Upper lobe of right lung (tissue), 1 donor: ENCODE results near the gene GABRB1. TPM values are rescaled to one million over a fixed set of nuclear protein-coding genes. Genes with fewer than 3 reads are reported as not detected.

Experiments
- ATAC-seq: fragments of 200-7000 bp; cut with Tn5 transposase; one replicate; pipeline ENCODE4 v1.9.1; 2020; ENCODE audit warnings: mild to moderate bottlenecking, moderate library complexity
- DNase-seq: peaks from one replicate; pipeline ENCODE4 v3.0.0-alpha.2; 2020
- H3K27ac ChIP-seq: fragments of 200-600 bp; one replicate; pipeline ENCODE4 v1.8.0; 2022
- H3K27me3 ChIP-seq: fragments of 200-600 bp; one replicate; pipeline ENCODE4 v1.8.0; 2022; ENCODE audit warnings: mild to moderate bottlenecking
- H3K36me3 ChIP-seq: fragments of 200-600 bp; one replicate; pipeline ENCODE4 v1.8.0; 2022
- H3K4me1 ChIP-seq: fragments of 200-600 bp; one replicate; pipeline ENCODE4 v1.8.0; 2022
- H3K4me3 ChIP-seq: fragments of 200-600 bp; one replicate; pipeline ENCODE4 v1.8.0; 2022; ENCODE audit warnings: mild to moderate bottlenecking
- H3K9me3 ChIP-seq: fragments of 200-600 bp; one replicate; pipeline ENCODE4 v1.8.0; 2022
- intact Hi-C: fragments of 100-400 bp; cut with DNase I; formaldehyde crosslinking; loops from one replicate; pipeline ENCODE4 v1.11.0; 2022
- total RNA-seq: library from RNA; stranded (reverse); fragmentation: NEBNext Ultra II Directional; extraction: Animal tissue kit (Norgen Biotek cat#: 25700); gene quantifications from one replicate; pipeline ENCODE4 v1.2.1, GENCODE V29; 2021
- TF ChIP-seq, protein P1 (sequence below): fragments of 200-600 bp; IDR thresholded peaks from one replicate; pipeline ENCODE4 v1.8.0; 2022; ENCODE audit warnings: antibody characterized with exemption
- donor health status: DM: no; HTN: yes; CAD: no; lungs with severe emphysema.

Gene GABRB1
- total RNA-seq, 1 donor from 2014 or later = not detected

DNA sequence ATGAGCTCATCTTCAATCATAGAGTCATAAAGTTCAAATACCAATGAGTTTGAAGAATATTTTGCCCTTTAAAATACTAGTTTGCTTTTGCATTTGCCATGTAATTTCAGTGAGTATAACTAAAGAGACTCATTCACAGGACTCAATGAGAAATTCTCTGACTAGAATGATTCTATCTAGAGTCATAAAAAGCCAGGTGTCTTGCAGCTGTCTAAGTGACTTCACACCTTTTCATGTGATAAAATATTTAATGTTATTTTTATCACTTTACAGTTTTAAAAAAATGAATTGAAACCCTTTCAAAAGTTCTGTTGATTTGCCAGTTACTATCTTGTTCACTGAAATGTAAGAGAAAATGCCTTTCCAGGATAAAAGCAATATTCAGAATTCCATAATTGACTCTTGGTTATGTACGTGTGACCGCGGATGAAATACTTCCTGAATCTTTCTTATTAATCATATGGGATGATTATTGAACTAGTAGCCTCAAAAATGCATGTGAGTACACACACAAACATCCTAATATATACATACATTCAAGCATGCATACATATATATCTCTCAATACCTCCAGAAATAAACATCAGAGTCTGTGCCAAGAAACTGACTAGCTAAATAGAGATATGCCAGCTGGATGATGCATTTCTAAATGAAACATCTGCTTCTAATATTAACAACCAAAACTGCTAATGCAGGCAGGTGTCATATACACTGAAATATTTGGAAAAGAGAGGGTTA, 87.0 kb downstream of the GABRB1 start:
- Histone ChIP-seq H3K9me3 (no peaks in the 10 kb centered on the region), H3K4me1 (no peaks in the 10 kb centered on the region), H3K27ac (no peak overlapping the region), H3K27me3 (no peaks in the 10 kb centered on the region), H3K36me3 (no peaks in the 10 kb centered on the region), H3K4me3 (no peak overlapping the region)
- DNase-seq = no peak
- no peak for ATAC-seq
- intact Hi-C loops = no loop called here
- TF ChIP-seq, protein P1, sequence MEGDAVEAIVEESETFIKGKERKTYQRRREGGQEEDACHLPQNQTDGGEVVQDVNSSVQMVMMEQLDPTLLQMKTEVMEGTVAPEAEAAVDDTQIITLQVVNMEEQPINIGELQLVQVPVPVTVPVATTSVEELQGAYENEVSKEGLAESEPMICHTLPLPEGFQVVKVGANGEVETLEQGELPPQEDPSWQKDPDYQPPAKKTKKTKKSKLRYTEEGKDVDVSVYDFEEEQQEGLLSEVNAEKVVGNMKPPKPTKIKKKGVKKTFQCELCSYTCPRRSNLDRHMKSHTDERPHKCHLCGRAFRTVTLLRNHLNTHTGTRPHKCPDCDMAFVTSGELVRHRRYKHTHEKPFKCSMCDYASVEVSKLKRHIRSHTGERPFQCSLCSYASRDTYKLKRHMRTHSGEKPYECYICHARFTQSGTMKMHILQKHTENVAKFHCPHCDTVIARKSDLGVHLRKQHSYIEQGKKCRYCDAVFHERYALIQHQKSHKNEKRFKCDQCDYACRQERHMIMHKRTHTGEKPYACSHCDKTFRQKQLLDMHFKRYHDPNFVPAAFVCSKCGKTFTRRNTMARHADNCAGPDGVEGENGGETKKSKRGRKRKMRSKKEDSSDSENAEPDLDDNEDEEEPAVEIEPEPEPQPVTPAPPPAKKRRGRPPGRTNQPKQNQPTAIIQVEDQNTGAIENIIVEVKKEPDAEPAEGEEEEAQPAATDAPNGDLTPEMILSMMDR = no peak

DNA sequence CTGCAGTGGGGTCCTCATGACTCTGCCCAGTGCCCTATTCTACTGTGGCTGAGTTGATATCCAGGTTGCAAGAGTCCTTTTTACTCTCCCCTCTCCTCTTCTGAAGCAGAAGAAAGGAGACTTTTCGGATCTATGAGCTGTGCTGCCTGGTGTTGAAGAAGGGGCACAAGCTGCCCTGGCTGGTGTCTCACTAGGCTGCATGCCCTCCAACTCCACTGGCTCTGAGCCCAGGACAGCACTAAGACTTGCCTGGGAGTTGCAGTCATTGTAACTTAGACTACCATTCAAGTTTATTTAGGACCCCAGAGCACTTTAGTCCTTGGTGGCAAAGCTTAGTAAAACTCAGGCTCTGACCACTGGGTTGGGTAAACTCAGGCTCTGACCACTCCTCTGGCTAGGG, 89.4 kb downstream of the GABRB1 start:
- DNase-seq (no peak), ATAC-seq (no peak)
- Histone ChIP-seq H3K27ac (no peak overlapping the region), H3K4me3 (no peak overlapping the region), H3K9me3 (no peaks in the 10 kb centered on the region), H3K4me1 (no peaks in the 10 kb centered on the region), H3K36me3 (no peaks in the 10 kb centered on the region), H3K27me3 (no peaks in the 10 kb centered on the region)
- intact Hi-C loops = no loop called here
- TF ChIP-seq, protein P1 = no peak

DNA sequence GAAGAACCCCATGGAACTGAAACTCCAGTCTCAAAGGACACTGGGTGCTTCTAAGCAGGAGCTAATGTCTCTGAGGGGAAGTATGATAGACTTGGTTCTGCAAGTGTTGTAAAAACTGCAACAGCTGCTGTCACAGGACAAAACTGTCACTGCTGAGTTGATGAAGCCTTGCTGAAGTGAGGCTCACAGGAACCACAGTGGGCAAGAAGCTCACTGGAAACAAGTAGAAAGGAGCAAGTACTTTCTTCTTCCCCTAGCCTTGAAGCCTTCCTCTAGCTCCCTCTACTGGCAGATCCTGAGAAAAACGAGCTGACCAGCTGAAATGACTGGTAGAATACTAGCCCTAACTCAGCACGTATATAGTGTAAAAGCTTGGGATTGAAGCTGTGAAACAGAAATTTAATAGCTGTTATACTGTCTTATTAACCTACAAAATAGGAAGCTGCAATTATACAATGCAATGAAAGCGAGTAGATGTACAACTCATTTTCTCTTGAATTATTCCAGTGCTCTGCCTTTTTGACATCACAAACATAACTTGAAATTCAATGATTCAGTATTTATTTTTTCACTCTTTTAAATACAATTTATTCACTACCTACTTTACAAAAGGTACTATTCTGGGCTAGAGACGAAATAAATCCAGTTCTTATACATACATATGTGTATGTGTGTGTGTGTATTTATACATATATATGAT, 91.4 kb downstream of the GABRB1 start:
- peak; percentile 90 for ATAC-seq
- H3K9me3 ChIP-seq = no peaks in the 10 kb centered on the region
- intact Hi-C loops = no loop called here

DNA sequence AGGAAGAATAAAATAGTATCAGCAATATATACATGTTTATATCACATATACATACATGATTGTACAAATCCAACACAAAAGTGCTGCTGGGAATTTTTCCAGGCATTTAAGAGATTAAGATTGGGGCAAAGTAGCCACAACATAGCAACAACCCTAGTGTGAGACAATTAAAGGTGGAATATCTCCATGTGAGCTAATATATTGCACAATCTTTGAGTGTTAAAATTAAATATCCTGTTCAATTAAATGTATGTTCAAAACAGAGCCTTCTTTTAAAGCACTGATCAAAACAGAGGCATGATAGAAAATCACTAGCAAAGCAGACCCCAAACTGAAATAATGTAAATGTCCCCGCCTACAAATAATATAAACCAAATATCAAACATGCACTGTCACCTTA, 97.6 kb downstream of the GABRB1 start:
- H3K9me3 ChIP-seq = no peaks in the 10 kb centered on the region
- H3K27me3 ChIP-seq = no peaks in the 10 kb centered on the region
- no peak for ATAC-seq
- TF ChIP-seq, protein P1 = no peak
- DNase-seq = no peak
- no peaks in the 10 kb centered on the region for H3K4me1 ChIP-seq
- no peak overlapping the region for H3K27ac ChIP-seq
- intact Hi-C loops = no loop called here
- H3K36me3 ChIP-seq = no peaks in the 10 kb centered on the region
- H3K4me3 ChIP-seq = no peak overlapping the region

More for the DNA sequence above, 91.4 kb downstream of the GABRB1 start:
- Histone ChIP-seq H3K27me3 (no peaks in the 10 kb centered on the region), H3K36me3 (no peaks in the 10 kb centered on the region), H3K4me1 (no peaks in the 10 kb centered on the region), H3K27ac (no peak overlapping the region), H3K4me3 (no peak overlapping the region)
- DNase-seq = no peak
- TF ChIP-seq, protein P1 = peak; percentile 76

DNA sequence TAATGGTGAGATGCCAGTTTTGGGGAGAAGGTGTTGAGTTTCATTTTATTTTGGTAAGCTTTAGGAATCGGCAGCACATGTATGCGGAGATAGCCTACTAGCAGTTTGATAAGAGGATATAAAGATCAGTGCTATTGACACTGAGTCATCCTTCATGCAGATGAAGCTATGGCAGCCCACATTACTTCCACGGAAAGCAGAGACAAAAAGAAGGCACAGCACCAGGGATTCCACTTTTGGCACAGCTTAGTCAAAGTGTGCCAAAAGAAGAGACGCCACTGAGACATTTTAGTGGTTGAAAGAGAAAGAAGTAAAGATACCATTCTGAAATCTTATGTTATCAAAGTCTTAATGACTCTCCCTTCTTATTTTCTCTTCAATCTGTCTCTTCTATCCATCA, 103.8 kb downstream of the GABRB1 start:
- TF ChIP-seq, protein P1 = no peak
- Histone ChIP-seq H3K4me1 (no peaks in the 10 kb centered on the region), H3K27me3 (peaks cover under 1% of the 10 kb centered on the region), H3K27ac (no peak overlapping the region), H3K36me3 (no peaks in the 10 kb centered on the region), H3K9me3 (no peaks in the 10 kb centered on the region), H3K4me3 (no peak overlapping the region)
- DNase-seq (no peak), ATAC-seq (no peak)
- intact Hi-C loops = no loop called here
